Suppressor macrophage treated with lipopolysaccharide for 1 hour (primary cell): ENCODE results near the gene CYP4F2.
A peak's percentile ranks its signal among the peaks of the same experiment; 100 is the strongest.
"Not testable (repeated sequence)": the region's sequence is repeated elsewhere in the genome, so short reads cannot be mapped to it uniquely, and the experiment has no call there.

Experiments used
- DNase-seq, 3 donors: peaks; one replicate each; pipeline ENCODE4 v3.0.0-alpha.2; 2020 to 2022

Gene CYP4F2

GRCh38 chr19:15843203-15843893, 54.5 kb downstream of the CYP4F2 start:
- no peak for DNase-seq

- no peak for DNase-seq
These were observed 55.9 kb downstream of the CYP4F2 start for GRCh38 chr19:15841875-15842569.

GRCh38 chr19:15840833-15841232, 57.0 kb downstream of the CYP4F2 start:
- no peak for DNase-seq

GRCh38 chr19:15839888-15840287, 58.0 kb downstream of the CYP4F2 start:
- DNase-seq: not testable (repeated sequence)

GRCh38 chr19:15838351-15838750, 59.5 kb downstream of the CYP4F2 start:
- peak; percentile 48 to 57 (median 51) for DNase-seq

- DNase-seq: no peak
These were observed 60.6 kb downstream of the CYP4F2 start for GRCh38 chr19:15837221-15837731.

- peak; percentile 95 to 97 (median 97) for DNase-seq
These were observed 61.3 kb downstream of the CYP4F2 start for GRCh38 chr19:15836330-15837220.

- peak in 1 of 3 donors; percentile 14 for DNase-seq
These were observed 62.1 kb downstream of the CYP4F2 start for GRCh38 chr19:15835565-15836329.

GRCh38 chr19:15834232-15834631, 63.6 kb downstream of the CYP4F2 start:
- DNase-seq: not testable (repeated sequence)

- no peak for DNase-seq
These were observed 66.2 kb downstream of the CYP4F2 start for GRCh38 chr19:15831626-15832025.

GRCh38 chr19:15829786-15830185, 68.1 kb downstream of the CYP4F2 start:
- no peak for DNase-seq

- DNase-seq: no peak
These were observed 68.6 kb downstream of the CYP4F2 start for GRCh38 chr19:15829306-15829698.

- not testable (repeated sequence) for DNase-seq
These were observed 69.1 kb downstream of the CYP4F2 start for GRCh38 chr19:15828611-15829305.

GRCh38 chr19:15828121-15828610, 69.7 kb downstream of the CYP4F2 start:
- no peak for DNase-seq
